ENCODE results near the gene ZDHHC17.
A peak's percentile ranks its signal among the peaks of the same experiment; 100 is the strongest.

Gene ZDHHC17

DNA sequence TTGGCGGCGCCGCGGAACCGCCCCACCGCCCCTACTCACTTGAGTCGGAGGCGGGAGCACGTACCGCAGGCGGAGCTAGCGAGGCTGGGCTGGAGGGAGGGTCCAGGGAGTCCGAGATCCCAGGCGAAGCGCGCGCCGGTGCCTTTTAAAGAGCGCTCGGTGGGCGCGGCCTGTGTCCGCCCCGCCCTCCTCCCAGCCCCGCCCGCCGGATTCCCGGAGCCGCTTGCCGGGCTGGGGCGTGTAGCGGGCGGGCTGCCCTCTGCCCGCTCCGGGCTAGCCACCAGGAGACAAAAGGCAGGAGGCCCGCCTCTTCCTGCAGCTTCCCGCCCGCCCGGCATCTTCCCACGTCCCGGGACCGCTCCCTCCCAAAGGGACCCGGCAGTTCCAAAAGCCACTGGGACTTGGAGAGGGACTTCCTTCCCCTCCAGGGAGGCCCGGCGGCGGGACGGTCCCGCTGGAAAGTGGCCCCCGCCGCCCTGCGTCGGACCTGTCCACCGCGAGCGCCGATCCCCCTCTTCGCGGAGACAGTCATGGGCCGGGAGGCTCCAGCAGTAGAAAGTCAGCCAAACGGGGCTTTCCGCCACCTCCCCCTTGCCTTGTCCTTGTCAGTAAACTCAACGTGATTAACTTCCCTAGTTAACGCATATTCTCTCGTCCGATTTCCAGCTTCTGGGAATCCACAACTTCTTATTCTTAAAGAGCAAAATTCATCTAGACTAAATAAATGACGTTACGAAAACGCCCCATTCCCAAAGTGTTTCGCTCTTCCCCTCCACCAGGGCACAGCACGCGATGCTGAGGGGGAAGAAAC, 115.2 kb downstream of the ZDHHC17 start, which contains the start of gene CSRP2:
TSS of gene CSRP2 (minus strand) at position 121 of the 811 bp plus-strand sequence. CDS start 12,759 bp downstream, outside the sequence.
- TF ChIP-seq, protein P1, sequence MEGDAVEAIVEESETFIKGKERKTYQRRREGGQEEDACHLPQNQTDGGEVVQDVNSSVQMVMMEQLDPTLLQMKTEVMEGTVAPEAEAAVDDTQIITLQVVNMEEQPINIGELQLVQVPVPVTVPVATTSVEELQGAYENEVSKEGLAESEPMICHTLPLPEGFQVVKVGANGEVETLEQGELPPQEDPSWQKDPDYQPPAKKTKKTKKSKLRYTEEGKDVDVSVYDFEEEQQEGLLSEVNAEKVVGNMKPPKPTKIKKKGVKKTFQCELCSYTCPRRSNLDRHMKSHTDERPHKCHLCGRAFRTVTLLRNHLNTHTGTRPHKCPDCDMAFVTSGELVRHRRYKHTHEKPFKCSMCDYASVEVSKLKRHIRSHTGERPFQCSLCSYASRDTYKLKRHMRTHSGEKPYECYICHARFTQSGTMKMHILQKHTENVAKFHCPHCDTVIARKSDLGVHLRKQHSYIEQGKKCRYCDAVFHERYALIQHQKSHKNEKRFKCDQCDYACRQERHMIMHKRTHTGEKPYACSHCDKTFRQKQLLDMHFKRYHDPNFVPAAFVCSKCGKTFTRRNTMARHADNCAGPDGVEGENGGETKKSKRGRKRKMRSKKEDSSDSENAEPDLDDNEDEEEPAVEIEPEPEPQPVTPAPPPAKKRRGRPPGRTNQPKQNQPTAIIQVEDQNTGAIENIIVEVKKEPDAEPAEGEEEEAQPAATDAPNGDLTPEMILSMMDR (IDR thresholded peaks at IDR 0.05; ENCODE audit: low read depth, low read length): peak; percentile 15; the same call in 1 of the 2 replicates
- DNase-seq (ENCODE audit: extremely low read depth, low read depth): peak; percentile 77

DNA sequence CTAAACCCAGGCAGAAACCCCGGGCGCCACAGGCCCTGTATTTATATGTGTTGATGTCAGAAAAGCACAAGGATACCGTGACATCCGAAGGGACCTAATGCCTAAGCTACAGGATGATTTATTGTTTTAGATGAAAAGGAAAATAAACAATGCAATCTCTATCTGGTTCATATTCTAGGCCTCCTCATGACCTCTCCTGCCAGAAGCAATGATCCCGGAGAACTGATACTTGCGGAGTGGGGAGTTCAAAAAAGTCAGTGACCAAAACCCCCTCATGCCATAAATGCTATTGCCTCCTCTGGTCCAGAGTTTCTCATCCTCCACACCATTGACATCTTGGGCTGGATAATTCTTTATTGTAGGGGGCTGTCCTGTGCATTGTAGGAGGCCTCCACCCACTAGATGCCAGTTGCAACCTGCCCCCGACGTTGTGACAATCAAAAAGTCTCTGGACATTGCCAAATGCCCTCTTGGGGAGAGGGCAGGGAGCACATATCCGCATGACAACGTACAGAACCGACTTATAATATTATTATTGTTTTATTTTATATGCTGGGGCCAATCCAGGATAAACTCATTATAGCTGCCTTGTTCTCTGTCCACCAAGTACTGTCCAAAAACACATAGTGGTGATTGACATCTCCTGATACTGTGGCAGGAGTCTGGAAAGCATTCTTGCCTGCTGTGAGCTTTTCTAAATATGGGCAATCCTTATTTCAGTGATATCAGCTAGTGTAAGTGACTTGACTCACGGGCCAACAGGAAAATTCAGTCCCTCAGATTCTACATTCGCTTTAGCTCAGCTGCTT, 116.0 kb downstream of the ZDHHC17 start:
- TF ChIP-seq, protein P1 (IDR thresholded peaks at IDR 0.05; ENCODE audit: low read depth, low read length): no peak
- no peak for DNase-seq (ENCODE audit: extremely low read depth, low read depth)

DNA sequence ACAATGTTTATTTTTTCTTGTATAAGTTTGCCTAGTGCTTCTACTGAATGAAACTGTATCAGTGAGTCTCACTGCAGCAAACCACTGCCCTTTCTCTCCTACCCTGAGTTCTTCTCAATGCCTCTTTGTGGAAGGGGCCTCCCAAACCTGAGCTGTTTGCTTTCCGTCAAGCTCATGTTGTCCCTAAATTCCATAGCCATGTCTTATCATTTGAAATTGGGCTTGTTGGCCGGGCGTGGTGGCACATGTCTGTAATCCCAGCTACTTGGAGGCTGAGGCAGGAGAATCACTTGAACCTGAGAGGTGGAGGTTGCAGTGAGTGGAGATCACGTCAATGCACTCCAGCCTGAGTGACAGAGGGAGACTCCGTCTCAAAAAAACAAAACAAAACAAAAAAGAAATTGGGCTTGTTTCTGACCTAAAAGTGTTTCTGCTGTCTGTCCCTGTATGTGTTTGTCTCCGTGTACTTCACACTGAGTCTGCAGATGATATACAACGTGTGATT, 116.7 kb downstream of the ZDHHC17 start:
- no peak for DNase-seq (ENCODE audit: extremely low read depth, low read depth)
- TF ChIP-seq, protein P1 (IDR thresholded peaks at IDR 0.05; ENCODE audit: low read depth, low read length): no peak

GRCh38 chr12:76881142-76881541, 117.2 kb downstream of the ZDHHC17 start:
- TF ChIP-seq, protein P1 (IDR thresholded peaks at IDR 0.05; ENCODE audit: low read depth, low read length): no peak
- DNase-seq (ENCODE audit: extremely low read depth, low read depth): no peak

DNA sequence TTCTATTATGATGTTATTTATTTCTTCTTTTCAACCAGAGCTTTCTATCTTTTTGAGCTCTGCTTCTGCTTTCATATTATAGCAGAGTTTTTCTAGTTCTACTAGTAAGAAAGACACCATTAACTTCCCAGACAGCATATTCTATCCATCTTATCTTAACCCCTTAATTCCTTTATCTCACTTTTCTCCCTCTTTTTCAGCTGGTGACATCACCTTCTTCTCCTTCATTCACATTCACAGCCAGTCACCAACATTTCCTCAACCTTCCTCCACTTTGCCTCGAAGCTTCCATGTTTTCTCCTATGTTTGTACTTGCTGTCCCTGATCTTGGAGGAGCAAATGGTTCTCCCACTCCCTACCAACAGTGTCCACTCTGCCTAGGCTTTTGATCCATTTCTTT, 118.5 kb downstream of the ZDHHC17 start:
- TF ChIP-seq, protein P1 (IDR thresholded peaks at IDR 0.05; ENCODE audit: low read depth, low read length): no peak
- no peak for DNase-seq (ENCODE audit: extremely low read depth, low read depth)

GRCh38 chr12:76883151-76883550, 119.2 kb downstream of the ZDHHC17 start:
- TF ChIP-seq, protein P1 (IDR thresholded peaks at IDR 0.05; ENCODE audit: low read depth, low read length): no peak
- no peak for DNase-seq (ENCODE audit: extremely low read depth, low read depth)
